HG02588 (cell line): Measurements from ENCODE around the gene DGCR8.

Experiments
- ATAC-seq: cut with Tn5 transposase; IDR thresholded peaks from one replicate; pipeline ENCODE4 v1.9.1; 2021; ENCODE audit warnings: mild to moderate bottlenecking, moderate library complexity; ENCODE audit not compliant: unreplicated experiment

DGCR8 gene

DNA sequence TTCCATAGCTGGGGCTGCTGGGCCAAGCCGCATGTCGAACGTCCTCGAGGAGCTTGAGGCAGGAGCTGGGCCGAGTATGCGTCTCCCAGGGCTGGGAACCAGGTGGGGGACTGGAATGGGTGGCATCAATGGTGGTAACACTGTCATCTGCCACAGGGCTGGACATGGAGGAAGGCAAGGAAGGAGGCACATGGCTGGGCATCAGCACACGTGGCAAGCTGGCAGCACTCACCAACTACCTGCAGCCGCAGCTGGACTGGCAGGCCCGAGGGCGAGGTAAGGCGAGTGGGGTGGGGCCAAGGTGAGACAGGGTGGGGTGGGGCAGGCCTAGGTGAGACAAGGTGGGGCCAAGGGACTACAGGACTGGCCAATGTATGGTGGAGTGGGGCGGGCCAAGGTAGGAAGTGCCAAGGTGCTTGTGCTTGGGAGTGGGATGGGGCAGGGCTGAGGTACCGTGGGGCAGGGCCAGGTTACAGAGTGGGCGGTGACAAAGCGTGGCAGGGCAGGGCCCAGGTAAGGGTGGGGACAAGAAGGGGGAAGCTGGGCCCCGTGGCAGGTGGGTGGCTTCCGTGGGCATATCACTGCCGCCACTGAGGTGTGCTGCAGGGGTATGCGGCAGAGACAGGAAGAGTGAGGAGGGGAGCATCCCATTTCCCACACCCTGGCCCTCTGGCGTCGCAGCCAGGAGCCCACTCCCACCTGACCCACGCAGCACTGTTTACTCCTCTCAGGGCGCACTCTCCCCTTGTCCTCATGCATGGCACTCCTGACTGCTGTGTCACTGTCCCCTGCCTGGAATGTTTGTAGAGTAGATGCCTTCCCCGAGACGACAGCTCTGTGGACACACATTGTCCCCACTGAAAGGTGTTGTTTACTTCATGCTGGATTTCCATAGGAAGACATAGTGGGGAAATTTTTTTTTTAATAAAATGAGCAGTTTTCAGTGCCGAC, 27.5 kb upstream of the DGCR8 start:
- no peak for ATAC-seq

DNA sequence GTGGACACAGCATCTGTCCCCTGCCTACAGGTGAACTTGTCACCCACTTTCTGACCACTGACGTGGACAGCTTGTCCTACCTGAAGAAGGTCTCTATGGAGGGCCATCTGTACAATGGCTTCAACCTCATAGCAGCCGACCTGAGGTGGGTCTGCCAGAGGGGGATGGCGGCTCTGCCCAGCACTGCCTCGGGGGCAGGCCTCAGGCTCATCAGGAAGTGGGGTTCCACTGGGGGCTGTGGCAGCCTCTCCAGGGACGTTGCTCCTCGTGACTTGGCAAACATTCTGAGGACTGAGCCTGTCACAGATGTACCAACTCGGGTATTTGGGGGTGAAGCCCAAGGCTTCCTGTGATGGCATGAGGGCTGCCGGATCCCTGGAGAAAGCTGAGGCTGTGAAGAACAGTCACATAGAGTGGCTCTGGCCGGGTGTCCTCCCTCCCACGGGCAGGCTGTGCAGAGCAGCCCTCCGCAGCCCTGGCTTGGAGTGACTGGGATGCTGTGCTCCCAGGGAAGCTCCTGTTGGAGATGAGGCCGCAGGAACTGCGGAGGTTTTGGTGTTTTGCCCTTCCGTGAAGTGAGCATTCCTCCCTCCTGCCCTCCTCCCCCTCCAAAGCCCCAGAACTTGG, 26.5 kb upstream of the DGCR8 start:
- ATAC-seq: no peak

DNA sequence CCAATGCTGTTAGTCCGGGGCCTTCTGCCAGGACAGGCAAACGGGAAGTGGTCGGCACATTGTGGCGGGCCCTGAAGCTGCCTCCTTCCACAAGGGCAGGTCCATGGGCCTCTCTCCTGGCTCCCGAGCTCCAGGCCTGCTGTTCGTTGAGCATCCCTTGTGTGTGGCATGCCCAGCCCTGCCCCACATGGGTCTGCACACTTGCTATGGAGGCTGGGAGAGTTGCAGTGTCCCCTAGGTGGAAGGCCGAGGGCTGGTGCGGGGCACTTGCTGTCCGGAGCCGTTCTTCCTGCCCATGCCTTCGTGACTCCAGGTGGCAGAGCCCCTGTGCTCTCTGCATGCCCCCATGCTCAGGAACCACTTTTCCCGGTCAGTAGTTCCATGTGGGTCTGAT, 26.0 kb upstream of the DGCR8 start:
- no peak for ATAC-seq

DNA sequence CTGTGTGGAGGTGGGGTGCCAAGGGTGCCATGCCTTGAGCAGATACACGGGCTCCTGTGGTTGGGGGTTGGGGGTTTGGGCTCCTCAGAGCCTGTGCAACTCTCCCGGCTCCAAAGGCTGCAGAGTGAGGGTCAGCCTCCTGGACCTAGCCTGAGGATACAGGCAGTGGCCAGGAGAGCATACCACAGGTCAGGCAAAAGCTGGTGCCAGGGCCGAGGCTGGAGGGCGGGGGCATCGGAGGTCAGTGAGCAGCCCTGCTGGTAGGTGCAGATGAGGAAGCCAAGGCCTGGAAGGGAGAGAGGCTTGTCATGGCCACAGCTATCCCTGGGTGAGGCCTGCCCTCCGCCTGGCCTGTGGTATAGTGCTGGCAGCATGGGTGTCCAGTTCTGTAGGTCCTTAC, 25.6 kb upstream of the DGCR8 start:
- ATAC-seq: no peak

DNA sequence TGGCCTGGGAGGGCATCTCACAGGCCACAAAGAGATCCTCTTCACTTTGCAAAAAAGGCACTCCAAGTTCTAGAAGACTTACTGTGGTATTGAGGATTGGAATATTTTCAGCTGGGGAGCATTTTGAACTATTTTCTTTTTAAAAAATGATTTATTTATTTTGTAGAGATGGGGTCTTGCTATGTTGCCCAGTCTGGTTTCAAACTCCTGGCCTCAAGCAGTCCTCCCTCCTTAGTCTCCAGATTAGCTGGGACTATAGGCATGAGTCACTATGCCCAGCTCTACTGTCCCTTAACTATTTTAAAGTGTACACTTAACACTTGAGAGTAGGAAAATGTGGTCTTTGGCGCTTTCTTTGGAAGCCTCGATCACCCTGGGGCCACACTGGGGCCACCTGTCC, 24.9 kb upstream of the DGCR8 start:
- ATAC-seq: no peak

DNA sequence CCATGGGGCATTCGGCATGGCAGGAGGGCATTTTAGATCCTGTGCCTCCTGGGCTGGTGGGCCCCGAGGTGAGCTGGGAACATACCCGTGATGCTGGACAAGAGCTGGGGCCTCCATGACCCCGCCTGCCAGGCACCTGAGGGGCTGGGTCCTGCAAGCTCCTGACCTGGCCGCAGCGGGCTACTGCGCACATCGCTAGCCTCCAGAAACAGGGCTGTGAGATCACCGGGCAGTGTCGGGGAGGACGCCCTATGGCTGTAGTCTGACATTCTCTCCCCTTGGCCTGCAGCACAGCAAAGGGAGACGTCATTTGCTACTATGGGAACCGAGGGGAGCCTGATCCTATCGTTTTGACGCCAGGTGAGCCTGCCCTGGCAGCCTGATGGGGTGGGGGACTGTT, 24.4 kb upstream of the DGCR8 start:
- ATAC-seq: no peak

DNA sequence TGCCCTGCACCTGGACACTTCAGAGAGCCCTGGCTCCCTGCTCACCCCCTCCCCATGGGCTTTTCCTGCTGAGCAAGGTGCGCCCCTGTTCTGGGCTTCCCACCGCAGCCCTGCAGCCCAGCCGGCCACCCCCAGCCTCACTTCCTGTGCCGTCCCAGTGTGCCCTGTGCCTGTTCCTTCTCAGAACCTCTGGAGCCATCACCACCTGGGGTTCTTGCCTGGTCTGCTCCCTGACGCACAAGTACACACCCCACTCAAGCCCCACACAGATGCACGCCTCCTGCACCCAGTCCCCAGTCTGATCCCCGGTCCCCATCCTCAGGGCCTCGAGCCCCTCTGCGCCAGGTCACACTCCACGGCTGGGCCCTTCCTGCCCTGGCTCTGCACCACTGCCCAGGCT, 23.9 kb upstream of the DGCR8 start:
- no peak for ATAC-seq

DNA sequence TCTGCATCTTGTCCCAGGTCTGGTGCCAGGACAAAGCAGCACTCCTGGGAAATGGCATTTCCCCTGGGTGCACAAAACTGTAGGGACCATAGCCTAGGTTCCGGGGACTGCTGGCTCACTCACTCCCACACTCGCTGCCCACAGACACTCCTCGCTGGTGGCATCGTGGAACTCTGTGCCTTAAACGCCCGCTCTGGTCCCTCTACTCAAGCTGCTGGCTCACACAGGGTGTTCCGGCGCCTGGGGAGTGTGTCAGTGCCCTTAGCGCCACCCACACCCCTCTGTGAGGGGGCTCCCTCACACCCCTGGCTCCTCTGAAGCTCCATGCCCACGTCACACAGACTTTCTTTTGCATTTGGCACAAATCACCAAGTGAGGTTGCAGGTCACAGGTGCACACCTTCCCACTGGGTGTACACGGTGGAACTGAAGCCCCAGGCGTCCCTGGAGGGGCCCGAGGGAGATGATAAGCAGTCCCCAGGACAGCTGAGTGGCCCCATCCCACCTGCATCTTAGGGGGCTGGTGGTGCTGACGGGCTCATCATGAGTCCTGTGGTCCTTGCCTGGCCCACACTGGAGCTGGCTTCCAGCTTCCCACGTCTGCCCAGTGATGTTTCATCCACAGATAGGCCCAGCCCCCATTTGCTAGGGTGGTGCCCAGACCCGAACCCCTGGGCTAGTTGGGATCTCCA, 23.2 kb upstream of the DGCR8 start:
- ATAC-seq: no peak

DNA sequence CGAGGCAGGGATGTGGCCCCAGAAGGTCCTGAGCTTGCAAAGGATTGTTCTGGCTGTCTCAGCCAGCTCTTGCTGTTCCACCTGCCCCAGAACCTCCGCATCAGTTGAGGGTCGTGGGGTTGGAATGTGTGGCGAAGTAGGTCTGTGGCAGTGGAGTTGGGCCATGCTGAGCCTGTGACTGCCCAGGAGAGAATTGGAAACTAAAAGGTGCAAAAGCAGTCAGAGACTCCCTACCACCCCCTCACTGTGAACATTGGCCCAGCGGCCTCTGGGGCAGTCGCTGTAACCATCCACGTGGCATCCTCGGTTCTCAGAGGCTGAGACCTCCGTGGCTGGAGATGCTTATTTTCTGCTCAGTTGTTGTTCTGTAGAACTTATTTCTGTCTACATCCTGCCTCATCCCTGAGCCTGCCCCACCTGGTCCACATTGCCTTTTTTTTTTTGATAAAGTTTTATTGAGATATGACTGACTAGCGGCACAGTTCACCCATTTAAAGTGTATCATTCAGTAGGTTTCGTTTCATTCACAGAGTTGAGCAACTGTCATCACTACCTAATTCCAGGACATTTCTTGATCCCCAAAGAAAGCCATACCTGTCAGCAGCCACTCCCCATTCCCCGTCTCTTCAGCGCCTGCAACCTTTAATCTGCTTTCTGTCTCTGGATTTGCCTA, 22.3 kb upstream of the DGCR8 start:
- ATAC-seq: no peak

DNA sequence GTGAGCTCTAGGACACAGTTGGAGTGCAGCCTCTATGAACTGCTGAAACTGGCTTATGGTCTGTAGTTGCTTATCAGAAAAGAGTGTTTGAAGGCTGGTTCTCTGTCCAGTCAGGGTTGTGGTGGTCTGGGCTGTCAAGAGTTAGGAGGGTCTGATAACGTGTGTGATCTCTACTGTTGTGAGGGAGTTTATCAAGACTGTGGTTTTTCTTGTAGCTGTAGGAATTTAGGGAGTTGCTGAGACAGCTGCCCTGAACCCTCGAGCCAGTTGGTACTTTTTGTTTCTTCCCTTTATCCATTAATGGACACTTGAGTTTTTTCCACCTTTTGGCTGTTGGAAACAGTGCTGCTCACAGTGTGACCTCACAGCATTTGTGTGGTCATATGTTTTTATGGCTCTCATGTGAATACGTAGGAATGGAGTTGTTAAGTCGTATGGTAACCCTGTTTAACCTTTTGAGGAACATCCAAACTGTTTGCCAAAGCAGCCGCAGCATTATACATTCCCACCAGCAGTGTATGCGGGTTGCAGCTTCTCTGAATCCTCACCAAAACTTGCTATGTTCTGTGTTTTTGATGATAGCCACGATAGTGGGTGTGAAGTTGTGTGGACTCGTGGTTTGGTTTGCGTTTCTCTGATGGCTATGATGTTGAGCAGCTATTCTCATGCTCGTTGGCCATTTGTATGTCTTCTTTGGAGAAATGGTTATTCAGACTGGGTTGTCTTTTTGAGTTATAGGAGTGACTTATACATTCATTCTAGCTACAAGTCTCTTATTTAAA, 20.9 kb upstream of the DGCR8 start:
- ATAC-seq: no peak

DNA sequence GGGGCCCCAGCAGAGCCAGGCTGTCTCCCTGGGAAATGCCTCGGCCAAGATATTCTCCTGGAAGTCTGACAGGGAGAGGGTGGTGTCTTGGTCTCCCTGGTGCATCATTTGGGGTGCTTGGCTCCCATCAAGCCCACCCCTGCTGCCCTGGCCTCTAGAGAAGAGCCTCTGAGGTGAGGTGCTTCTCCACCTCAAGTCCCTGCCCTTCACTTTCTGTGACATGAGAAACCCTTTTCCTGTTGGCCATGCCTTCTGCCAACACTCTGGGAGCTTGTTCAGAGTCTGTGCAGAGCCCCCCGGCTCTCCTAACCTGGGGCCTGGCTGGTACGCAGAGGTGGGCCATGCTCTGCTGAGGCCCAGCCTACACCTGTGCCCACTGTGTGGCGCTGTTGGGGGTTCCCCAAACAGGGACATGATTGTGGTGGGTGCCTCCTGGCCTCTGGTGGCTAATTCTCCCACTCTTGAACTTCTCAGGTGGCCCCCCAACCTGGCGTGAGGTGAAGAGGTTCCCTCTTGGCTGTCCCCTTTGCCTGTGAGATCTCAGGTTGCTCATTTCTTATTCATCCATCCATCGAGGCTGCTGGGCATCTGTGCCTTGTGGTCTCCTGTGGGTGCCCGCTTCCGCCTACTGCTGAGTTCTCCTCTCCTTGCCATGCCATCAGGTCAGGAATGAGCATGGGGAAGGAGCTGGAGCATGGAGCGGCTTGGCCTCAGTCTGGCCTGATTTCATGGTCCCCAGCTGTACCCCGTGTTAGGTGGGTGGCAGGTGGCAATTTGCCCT, 19.2 kb upstream of the DGCR8 start:
- ATAC-seq: no peak

DNA sequence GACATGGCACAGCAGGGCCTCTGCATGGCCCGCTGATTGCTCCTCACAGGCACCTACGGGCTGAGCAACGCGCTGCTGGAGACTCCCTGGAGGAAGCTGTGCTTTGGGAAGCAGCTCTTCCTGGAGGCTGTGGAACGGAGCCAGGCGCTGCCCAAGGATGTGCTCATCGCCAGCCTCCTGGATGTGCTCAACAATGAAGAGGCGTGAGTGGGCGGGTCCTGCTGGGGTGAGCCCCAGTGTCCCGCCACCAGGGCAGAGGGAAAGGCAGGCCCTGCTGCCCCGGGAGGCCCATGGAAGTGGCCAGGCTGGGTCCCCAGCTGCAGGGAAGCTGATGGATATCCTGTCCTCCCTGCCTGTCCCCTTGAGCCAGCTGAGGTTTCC, 18.6 kb upstream of the DGCR8 start:
- no peak for ATAC-seq

DNA sequence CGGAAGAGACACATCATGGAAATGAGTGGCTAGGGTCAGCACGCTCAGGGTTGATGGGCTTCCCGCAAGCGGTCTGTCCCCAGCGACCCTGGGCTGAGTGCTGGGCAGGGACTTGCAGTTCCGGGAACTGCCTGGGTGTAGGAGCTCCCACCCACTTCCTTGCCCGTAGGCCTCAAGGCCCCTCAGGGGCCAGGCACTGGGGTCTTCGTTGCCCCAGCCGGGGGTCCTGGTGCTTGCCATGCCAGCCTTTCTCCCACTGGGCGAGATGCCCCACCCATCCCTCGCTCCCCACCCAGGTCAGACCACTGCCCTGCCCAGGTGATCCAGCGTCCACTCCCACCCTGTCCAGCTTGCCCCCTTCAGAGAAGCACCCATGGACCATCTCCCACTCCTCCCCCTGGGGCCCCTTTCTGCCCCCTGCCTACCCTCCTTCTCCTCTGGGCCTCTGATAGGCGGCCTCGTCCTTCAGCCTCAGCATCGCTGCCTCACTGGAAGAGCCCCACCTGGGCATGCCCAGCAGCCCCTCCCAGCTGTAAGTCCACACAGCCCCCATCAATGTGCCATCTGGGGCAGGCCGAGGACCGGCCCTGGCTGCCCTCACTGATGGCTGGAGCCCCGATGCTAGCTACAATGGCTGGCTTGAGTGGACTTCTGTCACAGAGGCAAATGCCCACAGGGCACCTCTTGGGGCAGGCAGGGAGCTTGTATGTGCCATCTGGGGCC, 17.8 kb upstream of the DGCR8 start:
- no peak for ATAC-seq

DNA sequence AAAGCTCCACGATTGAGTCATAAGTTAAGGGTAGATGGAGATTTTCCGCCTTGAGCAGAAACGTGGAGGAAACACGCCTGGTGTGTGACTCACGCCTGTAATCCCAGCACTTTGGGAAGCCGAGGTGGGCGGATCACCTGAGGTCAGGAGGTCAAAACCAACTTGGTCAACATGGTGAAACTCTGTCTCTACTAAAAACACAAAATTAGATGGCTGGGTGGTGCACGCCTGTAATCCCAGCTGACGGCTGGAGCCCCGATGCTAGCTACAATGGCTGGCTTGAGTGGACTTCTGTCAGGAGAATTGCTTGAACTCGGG, 17.3 kb upstream of the DGCR8 start:
- no peak for ATAC-seq

DNA sequence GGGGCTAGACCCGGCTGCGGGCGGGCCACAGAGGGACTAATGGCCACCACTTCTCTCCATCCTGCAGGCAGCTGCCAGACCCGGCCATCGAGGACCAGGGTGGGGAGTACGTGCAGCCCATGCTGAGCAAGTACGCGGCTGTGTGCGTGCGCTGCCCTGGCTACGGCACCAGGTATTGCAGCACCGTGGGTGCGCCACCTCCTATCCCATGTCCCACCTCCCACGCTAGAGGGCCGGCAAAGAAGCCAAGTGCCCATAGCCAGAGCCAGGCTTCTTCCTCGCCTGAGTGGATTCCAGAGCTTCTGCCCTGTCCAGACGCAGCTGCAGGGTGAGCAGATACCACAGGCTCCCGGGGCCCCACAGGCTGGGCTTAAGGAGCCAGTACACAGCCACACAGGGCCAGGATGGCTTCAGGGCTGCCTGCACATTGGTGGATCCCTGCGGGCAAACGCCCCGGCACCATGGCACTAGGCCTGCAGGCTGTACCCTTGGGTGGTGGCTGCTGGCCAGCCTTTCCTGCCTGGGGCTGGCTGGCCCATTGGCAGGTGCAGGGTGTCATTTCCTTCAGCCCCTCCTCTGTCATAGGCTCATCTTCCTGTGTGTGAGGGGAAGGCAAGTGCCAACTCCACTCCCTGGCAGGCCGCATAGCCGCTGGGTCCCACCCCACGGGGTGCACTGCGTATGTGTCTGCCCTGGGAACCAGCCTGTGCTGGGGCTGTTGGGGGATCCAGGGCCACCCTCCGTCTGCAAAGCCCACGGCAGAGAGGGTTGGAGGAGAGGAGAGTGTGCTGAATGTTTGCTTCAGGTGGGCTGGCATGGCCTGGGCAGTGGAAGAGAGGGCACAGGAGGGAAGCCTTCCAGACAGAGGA, 16.5 kb upstream of the DGCR8 start:
- ATAC-seq: no peak

DNA sequence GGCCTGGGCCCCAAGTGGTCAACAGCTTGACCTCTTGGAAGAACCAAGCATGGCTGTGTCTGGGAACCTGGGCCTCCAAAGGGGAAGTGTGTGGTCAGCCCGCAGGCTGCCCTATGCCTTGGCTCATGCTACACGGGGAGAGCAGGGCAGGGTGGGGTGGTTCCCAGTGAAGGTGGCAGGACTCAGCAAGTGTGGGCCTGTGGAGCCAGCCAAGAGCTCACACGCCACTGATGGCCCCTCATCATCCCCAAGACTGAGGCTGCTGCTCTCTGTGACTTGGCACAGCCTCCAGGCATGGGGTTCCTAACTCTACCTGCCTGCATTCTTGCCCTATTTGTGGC, 15.9 kb upstream of the DGCR8 start:
- no peak for ATAC-seq

DNA sequence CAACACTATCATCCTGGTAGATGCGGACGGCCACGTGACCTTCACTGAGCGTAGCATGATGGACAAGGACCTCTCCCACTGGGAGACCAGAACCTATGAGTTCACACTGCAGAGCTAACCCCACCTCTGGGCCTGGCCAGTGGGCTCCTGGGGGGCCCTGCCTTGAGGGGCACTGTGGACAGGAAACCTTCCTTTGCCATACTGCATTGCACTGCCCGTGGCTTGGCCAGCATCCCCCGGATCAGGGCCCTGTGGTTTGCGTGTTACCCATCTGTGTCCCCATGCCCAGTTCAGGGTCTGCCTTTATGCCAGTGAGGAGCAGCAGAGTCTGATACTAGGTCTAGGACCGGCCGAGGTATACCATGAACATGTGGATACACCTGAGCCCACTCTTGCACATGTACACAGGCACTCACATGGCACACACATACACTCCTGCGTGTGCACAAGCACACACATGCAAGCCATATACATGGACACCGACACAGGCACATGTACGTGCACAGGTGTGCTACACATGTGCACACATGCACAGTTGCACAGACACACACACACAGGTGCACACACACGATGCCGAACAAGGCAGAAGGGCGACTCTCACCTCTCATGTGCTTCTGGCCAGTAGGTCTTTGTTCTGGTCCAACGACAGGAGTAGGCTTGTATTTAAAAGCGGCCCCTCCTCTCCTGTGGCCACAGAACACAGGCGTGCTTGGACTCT, 15.3 kb upstream of the DGCR8 start:
- ATAC-seq: no peak
